Spleen (tissue), 7 donors: Measurements from ENCODE around the gene HLA-DPB1.

Experiments
- CTCF ChIP-seq, 11 experiments: fragments of 200-600 bp in 7 of 11; fragments of 450-650 bp in 4 of 11; sonication (generic) in 4 of 11; IDR thresholded peaks in 8 of 11; conservative IDR thresholded peaks in 3 of 11; 1 replicate in 7 of 11; 2 replicates in 4 of 11; pipeline versions ENCODE4 v1.4.0 to v1.8.0; 2016 to 2021; ENCODE audit warnings: antibody characterized with exemption in 11 of 11, inconsistent platforms in 4 of 11, mild to moderate bottlenecking in 1 of 11
- POLR2A ChIP-seq, 3 donors: fragments of 450-650 bp; IDR thresholded peaks; one replicate each; pipeline ENCODE4 v1.5.1; 2017; ENCODE audit warnings: antibody characterized with exemption in 3 of 3, mild to moderate bottlenecking in 1 of 3
- POLR2AphosphoS5 ChIP-seq, 3 donors: sonication (generic); formaldehyde crosslinking; IDR thresholded peaks; one replicate each; pipeline ENCODE4 v1.5.1; 2017; ENCODE audit warnings: antibody characterized with exemption in 3 of 3
- donor health status: DM: no; HTN: no; CAD: no; lungs with moderate emphysema.
- donor health status: DM: no; HTN: no; CAD: no.
- donor health status: DM: no; HTN: no; CAD: no.

- no peak for TF ChIP-seq CTCF (IDR thresholded peaks at IDR 0.05 in 8 of 11, conservative IDR thresholded peaks at IDR 0.05 in 3 of 11)
- TF ChIP-seq POLR2AphosphoS5 (IDR thresholded peaks at IDR 0.05) = peak in 2 of 3 donors; percentile 70 to 99
- peak in 2 of 3 donors; percentile 90 to 96 for TF ChIP-seq POLR2A (IDR thresholded peaks at IDR 0.05)
Observed at GRCh38 chr6:33029328-33030184, 46.2 kb upstream of the HLA-DPB1 start.
